Mesothelial cell of epicardium (in vitro differentiated cells): ENCODE measurements around the gene YPEL1. TPM values are rescaled to one million over a fixed set of nuclear protein-coding genes. Genes with fewer than 3 reads are reported as not detected.

Experiments
- DNase-seq, 2 experiments: peaks; one replicate each; pipeline ENCODE4 v3.0.0; 2021; ENCODE audit warnings: low spot score in 2 of 2; ENCODE audit not compliant: unreplicated experiment in 2 of 2
- H3K27ac Mint-ChIP-seq: 2 replicates; pipeline ENCODE4 v1.8.0; 2021; ENCODE audit warnings: mixed read lengths
- H3K27me3 Mint-ChIP-seq: 2 replicates; pipeline ENCODE4 v1.8.0; 2021; ENCODE audit warnings: low read depth, mixed read lengths
- H3K36me3 Mint-ChIP-seq: 2 replicates; pipeline ENCODE4 v1.8.0; 2021; ENCODE audit warnings: mixed read lengths
- H3K4me1 Mint-ChIP-seq: 2 replicates; pipeline ENCODE4 v1.8.0; 2021; ENCODE audit warnings: mixed read lengths
- H3K4me3 Mint-ChIP-seq: 2 replicates; pipeline ENCODE4 v1.8.0; 2021; ENCODE audit warnings: mild to moderate bottlenecking, moderate library complexity, mixed read lengths
- H3K9me3 Mint-ChIP-seq: 2 replicates; pipeline ENCODE4 v1.8.0; 2021; ENCODE audit warnings: mixed read lengths
- CTCF ChIP-seq: fragments of 200-600 bp; sonication (generic); IDR thresholded peaks from one replicate; pipeline ENCODE4 v1.5.0; 2021; ENCODE audit warnings: antibody characterized with exemption; ENCODE audit not compliant: unreplicated experiment
- total RNA-seq: library from RNA; stranded (reverse); gene quantifications from 3 replicates; pipeline ENCODE4 v1.2.1, GENCODE V29; 2021

Gene YPEL1
- total RNA-seq, 1 donor from 2014 or later, result 17.2 TPM

GRCh38 chr22:21686634-21687393 is 48.8 kb downstream of the YPEL1 start:
- Mint-ChIP-seq H3K27me3 (no peaks in the 10 kb centered on the region), H3K9me3 (no peaks in the 10 kb centered on the region), H3K4me1 (no peaks in the 10 kb centered on the region), H3K27ac (no peak overlapping the region), H3K4me3 (no peak overlapping the region), H3K36me3 (peaks cover 27% of the 10 kb centered on the region)
- no peak for TF ChIP-seq CTCF
- DNase-seq, result no peak

GRCh38 chr22:21686193-21686608 is 49.4 kb downstream of the YPEL1 start:
- Mint-ChIP-seq H3K36me3 (peaks cover 27% of the 10 kb centered on the region), H3K4me3 (no peak overlapping the region), H3K27me3 (no peaks in the 10 kb centered on the region), H3K4me1 (no peaks in the 10 kb centered on the region), H3K9me3 (no peaks in the 10 kb centered on the region), H3K27ac (no peak overlapping the region)
- no peak for TF ChIP-seq CTCF
- no peak for DNase-seq

GRCh38 chr22:21685164-21685513 is 50.5 kb downstream of the YPEL1 start:
- H3K27me3 Mint-ChIP-seq, result no peaks in the 10 kb centered on the region
- no peak for TF ChIP-seq CTCF

GRCh38 chr22:21684492-21685163 is 51.0 kb downstream of the YPEL1 start:
- Mint-ChIP-seq H3K36me3 (peaks cover 22% of the 10 kb centered on the region), H3K9me3 (no peaks in the 10 kb centered on the region), H3K4me3 (no peak overlapping the region), H3K27me3 (no peaks in the 10 kb centered on the region), H3K4me1 (no peaks in the 10 kb centered on the region), H3K27ac (no peak overlapping the region)
- no peak for TF ChIP-seq CTCF
- DNase-seq, result no peak

More at GRCh38 chr22:21685164-21685513, 50.5 kb downstream of the YPEL1 start:
- H3K27ac Mint-ChIP-seq, result no peak overlapping the region
- DNase-seq, result no peak
- no peaks in the 10 kb centered on the region for H3K4me1 Mint-ChIP-seq
- no peaks in the 10 kb centered on the region for H3K9me3 Mint-ChIP-seq
- H3K36me3 Mint-ChIP-seq, result peaks cover 23% of the 10 kb centered on the region
- H3K4me3 Mint-ChIP-seq, result no peak overlapping the region

GRCh38 chr22:21683401-21683811 is 52.2 kb downstream of the YPEL1 start:
- no peak for TF ChIP-seq CTCF
- Mint-ChIP-seq H3K4me1 (no peaks in the 10 kb centered on the region), H3K27me3 (no peaks in the 10 kb centered on the region), H3K9me3 (no peaks in the 10 kb centered on the region), H3K27ac (no peak overlapping the region), H3K36me3 (peaks cover 15% of the 10 kb centered on the region), H3K4me3 (no peak overlapping the region)
- no peak for DNase-seq
